Stimulated activated CD4-positive, alpha-beta T cell treated with anti-CD3 and anti-CD28 coated beads, Interleukin-2, amount 100 ng/mL, for 24 hours (primary cell): ENCODE data around the gene FAM117B.
"Not testable (repeated sequence)": the region's sequence is repeated elsewhere in the genome, so short reads cannot be mapped to it uniquely, and the experiment has no call there.

ENCODE experiments used
- DNase-seq, 2 donors: peaks; one replicate each; pipeline ENCODE4 v3.0.0-alpha.2; 2020

Gene FAM117B

GRCh38 chr2:202639231-202639630 lies 4.5 kb downstream of the FAM117B start:
- DNase-seq = no peak

- no peak for DNase-seq
These were observed 7.8 kb downstream of the FAM117B start for GRCh38 chr2:202642567-202642966.

GRCh38 chr2:202643012-202643858 lies 8.5 kb downstream of the FAM117B start:
- no peak for DNase-seq

- DNase-seq = no peak
These were observed 17.4 kb downstream of the FAM117B start for GRCh38 chr2:202652119-202652518.

GRCh38 chr2:202653890-202654289 lies 19.1 kb downstream of the FAM117B start:
- no peak for DNase-seq

GRCh38 chr2:202657876-202658275 lies 23.1 kb downstream of the FAM117B start:
- no peak for DNase-seq

GRCh38 chr2:202660796-202661195 lies 26.0 kb downstream of the FAM117B start:
- no peak for DNase-seq

- DNase-seq = no peak
These were observed 35.1 kb downstream of the FAM117B start for GRCh38 chr2:202669841-202670240.

GRCh38 chr2:202671317-202672035 lies 36.7 kb downstream of the FAM117B start:
- DNase-seq = no peak

- DNase-seq = not testable (repeated sequence)
These were observed 40.3 kb downstream of the FAM117B start for GRCh38 chr2:202675097-202675496.

- no peak for DNase-seq
These were observed 45.2 kb downstream of the FAM117B start for GRCh38 chr2:202679980-202680379.

GRCh38 chr2:202680512-202680911 lies 45.7 kb downstream of the FAM117B start:
- DNase-seq = no peak

GRCh38 chr2:202681688-202682205 lies 47.0 kb downstream of the FAM117B start:
- DNase-seq = no peak

- no peak for DNase-seq
These were observed 47.5 kb downstream of the FAM117B start for GRCh38 chr2:202682274-202682673.

- no peak for DNase-seq
These were observed 52.5 kb downstream of the FAM117B start for GRCh38 chr2:202687276-202687675.

GRCh38 chr2:202689459-202689858 lies 54.7 kb downstream of the FAM117B start:
- no peak for DNase-seq

GRCh38 chr2:202689898-202690297 lies 55.1 kb downstream of the FAM117B start:
- DNase-seq = no peak

- DNase-seq = no peak
These were observed 55.6 kb downstream of the FAM117B start for GRCh38 chr2:202690321-202690900.

GRCh38 chr2:202693503-202693902 lies 58.7 kb downstream of the FAM117B start:
- no peak for DNase-seq

- no peak for DNase-seq
These were observed 60.4 kb downstream of the FAM117B start for GRCh38 chr2:202695166-202695565.

GRCh38 chr2:202700075-202700901 lies 65.5 kb downstream of the FAM117B start:
- no peak for DNase-seq

- DNase-seq = no peak
These were observed 68.3 kb downstream of the FAM117B start for GRCh38 chr2:202703091-202703490.

- DNase-seq = no peak
These were observed 69.5 kb downstream of the FAM117B start for GRCh38 chr2:202704248-202704647.
